OCI-LY7 (cell line): ENCODE data around the gene CHAC2. TPM values are rescaled to one million over a fixed set of nuclear protein-coding genes. Genes with fewer than 3 reads are reported as not detected.

Experiments used
- BruUV-seq: library from RNA; stranded (reverse); fragments of 400-500 nt; replicated peaks from 2 replicates; lab custom pipeline; 2021; lab: Mats Ljungman, UMichigan
- CTCF ChIA-PET: fragments of 300-600 bp; sonication (Branson Sonifier 250); formaldehyde crosslinking; loops from one replicate; lab custom pipeline; 2022; ENCODE audit warnings: antibody characterized with exemption; ENCODE audit not compliant: unreplicated experiment; lab: Charles Lee
- POLR2A ChIA-PET: fragments of 300-600 bp; sonication (Branson Sonifier 250); formaldehyde crosslinking; loops from one replicate; lab custom pipeline; 2022; ENCODE audit warnings: antibody characterized with exemption; lab: Charles Lee
- DNase-seq: peaks from one replicate; pipeline ENCODE4 v3.0.0-alpha.2; 2015; ENCODE audit warnings: low spot score
- H2AFZ ChIP-seq: fragments of 200-600 bp; sonication (generic), shearing (Covaris generic); 2 replicates; pipeline ENCODE4 v1.6.1; 2014; ENCODE audit warnings: mild to moderate bottlenecking, antibody characterized with exemption, low read length, moderate library complexity
- H3K27ac ChIP-seq: fragments of 200-600 bp; sonication (generic); 2 replicates; pipeline ENCODE4 v1.5.1; 2014; ENCODE audit warnings: mixed run types, low read depth, mild to moderate bottlenecking, moderate library complexity, low read length, inconsistent platforms; ENCODE audit not compliant: poor library complexity, severe bottlenecking
- H3K36me3 ChIP-seq: fragments of 200-600 bp; sonication (generic); 2 replicates; pipeline ENCODE4 v1.6.1; 2014; ENCODE audit warnings: mild to moderate bottlenecking, antibody characterized with exemption, low read length, moderate library complexity, mixed read lengths; ENCODE audit not compliant: insufficient read depth
- H3K4me1 ChIP-seq: fragments of 200-600 bp; sonication (generic); 2 replicates; pipeline ENCODE4 v1.5.1; 2014; ENCODE audit warnings: mild to moderate bottlenecking, low read length; ENCODE audit not compliant: insufficient read depth, poor library complexity, severe bottlenecking
- H3K4me2 ChIP-seq: fragments of 200-600 bp; sonication (generic); 2 replicates; pipeline ENCODE4 v1.6.1; 2014; ENCODE audit warnings: mild to moderate bottlenecking, low read length
- H3K4me3 ChIP-seq: fragments of 200-600 bp; sonication (generic); 2 replicates; pipeline ENCODE4 v1.5.1; 2014; ENCODE audit warnings: mild to moderate bottlenecking, low read depth, low read length; ENCODE audit not compliant: poor library complexity, severe bottlenecking
- H3K79me2 ChIP-seq: fragments of 200-600 bp; sonication (generic); 2 replicates; pipeline ENCODE4 v1.6.1; 2016; ENCODE audit warnings: low read depth, mild to moderate bottlenecking, low read length, moderate library complexity, mixed read lengths; ENCODE audit not compliant: insufficient read depth
- H3K9me2 ChIP-seq: fragments of 200-600 bp; sonication (generic); 2 replicates; pipeline ENCODE4 v1.6.1; 2016; ENCODE audit warnings: mild to moderate bottlenecking, low read length, mixed read lengths; ENCODE audit not compliant: insufficient read depth
- H3K9me3 ChIP-seq: fragments of 200-600 bp; sonication (generic); 2 replicates; pipeline ENCODE4 v1.6.1; 2014; ENCODE audit warnings: mild to moderate bottlenecking, mixed run types, low read length, mixed read lengths
- H4K20me1 ChIP-seq: fragments of 200-600 bp; sonication (generic); 2 replicates; pipeline ENCODE4 v1.6.1; 2014; ENCODE audit warnings: mild to moderate bottlenecking, antibody characterized with exemption, low read length, moderate library complexity, mixed read lengths; ENCODE audit not compliant: insufficient read depth
- EZH2phosphoT487 ChIP-seq: fragments of 200-600 bp; sonication (generic); IDR thresholded peaks from 2 replicates; pipeline ENCODE4 v1.6.1; 2018; ENCODE audit warnings: low read depth, borderline replicate concordance, mild to moderate bottlenecking, mixed run types, antibody characterized with exemption, low read length, moderate library complexity, mixed read lengths
- intact Hi-C: fragments of 100-400 bp; cut with micrococcal nuclease; formaldehyde crosslinking; loops from one replicate; pipeline ENCODE4 v1.10.0; 2022; ENCODE audit not compliant: unreplicated experiment
- total RNA-seq, 2 experiments: library from RNA; depleted of rRNA in 1 of 2; stranded (reverse); fragments of >200 nt in 1 of 2; shearing (Covaris generic) in 1 of 2; gene quantifications; 2 replicates each; pipeline ENCODE4 v1.2.3, GENCODE V29; 2014 to 2022
- TF ChIP-seq, protein P1 (sequence below): fragments of 200-600 bp; sonication (generic); conservative IDR thresholded peaks from 2 replicates; pipeline ENCODE4 v1.5.1; 2014; ENCODE audit warnings: mild to moderate bottlenecking, antibody characterized with exemption, low read length, moderate library complexity, mixed read lengths

Gene CHAC2
- total RNA-seq, 2 experiments from 2014 or later = 13.9 to 15.9 TPM

DNA sequence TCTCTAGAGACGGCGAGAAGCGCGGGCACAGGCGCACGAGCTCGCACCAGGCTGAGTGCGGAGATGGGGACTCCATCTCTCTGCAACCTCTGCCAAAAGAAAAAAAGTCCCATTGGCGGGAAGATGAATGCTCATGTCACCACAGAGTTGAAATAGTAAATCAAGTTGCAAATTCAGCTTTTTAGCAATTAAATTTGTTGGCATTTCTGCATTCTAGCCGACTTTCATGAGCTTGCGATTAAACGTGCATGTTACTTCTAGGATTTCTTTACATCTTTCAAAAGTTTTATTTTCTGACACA is 588 bp downstream of the CHAC2 start:
- DNase-seq = peak; percentile 79
- BruUV-seq = no TSS peak
- intact Hi-C loops = loop anchor here (1.0 to 5.0 kb wide), 2 partner anchors 18 to 334 kb away; partner anchors contain the start of gene ASB3
- peak overlapping the region; percentile 95 for H3K4me2 ChIP-seq
- no peaks in the 10 kb centered on the region for H4K20me1 ChIP-seq
- H3K9me3 ChIP-seq = no peaks in the 10 kb centered on the region
- peak overlapping the region; percentile 88 for H3K27ac ChIP-seq
- ChIA-PET POLR2A (interaction anchor here (0.5 to 3.0 kb wide), 16 partner anchors 10 to 1670 kb away, joined by 3 to 29 read pairs (median 4); partner anchors contain the start of genes ASB3, ERLEC1 and PSME4), CTCF (interaction anchor here (0.8 to 1.1 kb wide), 2 partner anchors 11 to 20 kb away, joined by 3 read pairs; no protein-coding TSS in a partner anchor)
- peaks cover 30% of the 10 kb centered on the region for H3K4me1 ChIP-seq
- H2AFZ ChIP-seq = peak overlapping the region; percentile 69
- peak overlapping the region; percentile 84 for H3K4me3 ChIP-seq
- H3K36me3 ChIP-seq = peaks cover 60% of the 10 kb centered on the region
- TF ChIP-seq, protein P1, sequence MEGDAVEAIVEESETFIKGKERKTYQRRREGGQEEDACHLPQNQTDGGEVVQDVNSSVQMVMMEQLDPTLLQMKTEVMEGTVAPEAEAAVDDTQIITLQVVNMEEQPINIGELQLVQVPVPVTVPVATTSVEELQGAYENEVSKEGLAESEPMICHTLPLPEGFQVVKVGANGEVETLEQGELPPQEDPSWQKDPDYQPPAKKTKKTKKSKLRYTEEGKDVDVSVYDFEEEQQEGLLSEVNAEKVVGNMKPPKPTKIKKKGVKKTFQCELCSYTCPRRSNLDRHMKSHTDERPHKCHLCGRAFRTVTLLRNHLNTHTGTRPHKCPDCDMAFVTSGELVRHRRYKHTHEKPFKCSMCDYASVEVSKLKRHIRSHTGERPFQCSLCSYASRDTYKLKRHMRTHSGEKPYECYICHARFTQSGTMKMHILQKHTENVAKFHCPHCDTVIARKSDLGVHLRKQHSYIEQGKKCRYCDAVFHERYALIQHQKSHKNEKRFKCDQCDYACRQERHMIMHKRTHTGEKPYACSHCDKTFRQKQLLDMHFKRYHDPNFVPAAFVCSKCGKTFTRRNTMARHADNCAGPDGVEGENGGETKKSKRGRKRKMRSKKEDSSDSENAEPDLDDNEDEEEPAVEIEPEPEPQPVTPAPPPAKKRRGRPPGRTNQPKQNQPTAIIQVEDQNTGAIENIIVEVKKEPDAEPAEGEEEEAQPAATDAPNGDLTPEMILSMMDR = no peak
- no peak for TF ChIP-seq EZH2phosphoT487
- peaks cover 65% of the 10 kb centered on the region for H3K79me2 ChIP-seq
- no peaks in the 10 kb centered on the region for H3K9me2 ChIP-seq

DNA sequence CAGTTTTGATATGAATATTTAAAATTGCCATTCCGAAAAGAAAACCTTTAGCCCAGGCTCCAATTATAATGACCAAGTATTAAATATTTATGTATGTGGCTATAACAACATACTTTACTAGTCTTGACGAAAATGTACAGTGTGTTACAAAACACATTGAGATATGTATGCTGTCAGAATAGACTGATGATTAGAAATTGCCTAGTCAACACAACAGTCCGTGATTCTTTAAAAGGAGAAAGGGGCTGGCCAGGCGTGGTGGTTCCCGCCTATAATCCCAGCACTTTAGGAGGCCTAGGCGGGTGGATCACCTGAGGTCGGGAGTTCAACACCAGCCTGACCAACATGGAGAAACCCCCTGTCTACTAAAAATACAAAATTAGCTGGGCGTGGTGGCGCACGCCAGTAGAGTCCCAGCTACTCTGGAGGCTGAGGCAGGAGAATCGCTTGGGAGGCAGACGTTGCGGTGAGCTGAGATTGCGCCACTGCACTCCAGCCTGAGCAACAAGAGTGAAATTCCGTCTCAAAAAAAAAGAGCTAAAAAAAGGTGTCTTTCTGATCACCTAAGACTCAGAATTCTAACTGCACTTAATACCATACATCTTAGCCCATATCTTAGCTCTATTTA is 1.8 kb downstream of the CHAC2 start:
- peak overlapping the region; percentile 95 for H3K4me2 ChIP-seq
- peaks cover 77% of the 10 kb centered on the region for H3K79me2 ChIP-seq
- CTCF ChIA-PET = no interaction called here

More for the DNA sequence above, 1.8 kb downstream of the CHAC2 start:
- H3K4me1 ChIP-seq = peaks cover 30% of the 10 kb centered on the region
- DNase-seq = no peak
- no peak for TF ChIP-seq EZH2phosphoT487
- TF ChIP-seq, protein P1 = no peak
- H3K27ac ChIP-seq = peak overlapping the region; percentile 88
- H3K4me3 ChIP-seq = peak overlapping the region; percentile 84
- intact Hi-C loops = loop anchor here (5.0 kb wide), 1 partner anchor 333 kb away; no protein-coding TSS in a partner anchor
- no peak overlapping the region for H2AFZ ChIP-seq
- 0 out of 2 replicates have a peak, but pooled peaks cover 5% of the 10 kb centered on the region for H4K20me1 ChIP-seq
- POLR2A ChIA-PET = interaction anchor here (0.8 to 3.0 kb wide), 4 partner anchors 9 to 18 kb away, joined by 3 to 27 read pairs (median 4); partner anchors contain the start of genes ASB3 and ERLEC1
- no peaks in the 10 kb centered on the region for H3K9me2 ChIP-seq
- H3K9me3 ChIP-seq = no peaks in the 10 kb centered on the region
- peaks cover 60% of the 10 kb centered on the region for H3K36me3 ChIP-seq
- no TSS peak for BruUV-seq
